Activated T-cell treated with anti-CD3 and anti-CD28 coated beads, Interleukin-2, amount 50 U/mL, for 72 hours (primary cell): ENCODE measurements around the gene DROSHA. TPM values are rescaled to one million over a fixed set of nuclear protein-coding genes. Genes with fewer than 3 reads are reported as not detected.

Experiments
- ATAC-seq, 2 donors: fragments of 150-1000 bp; cut with Tn5 transposase; replicated peaks in 1 of 2; 2 replicates each; pipeline ENCODE4 v1.10.0; 2021; ENCODE audit warnings: moderate library complexity in 2 of 2, mild to moderate bottlenecking in 1 of 2
- DNase-seq, 2 donors: peaks; one replicate each; pipeline ENCODE4 v3.0.0; 2021 to 2022; ENCODE audit warnings: mixed read lengths in 1 of 2
- H3K27ac Mint-ChIP-seq: one replicate; pipeline ENCODE4 v1.8.0; 2022; ENCODE audit warnings: mild to moderate bottlenecking, moderate library complexity, mixed read lengths
- H3K27me3 Mint-ChIP-seq: one replicate; pipeline ENCODE4 v1.8.0; 2022; ENCODE audit warnings: low read depth, mixed read lengths
- H3K36me3 Mint-ChIP-seq, 2 donors: one replicate each; pipeline ENCODE4 v1.8.0; 2022; ENCODE audit warnings: mixed read lengths in 2 of 2, mild to moderate bottlenecking in 1 of 2; ENCODE audit not compliant: insufficient read depth in 2 of 2
- H3K4me1 Mint-ChIP-seq: one replicate; pipeline ENCODE4 v1.8.0; 2022; ENCODE audit warnings: low read depth, mixed read lengths
- H3K4me3 Mint-ChIP-seq, 2 donors: one replicate each; pipeline ENCODE4 v1.8.0; 2022; ENCODE audit warnings: mild to moderate bottlenecking in 2 of 2, mixed read lengths in 2 of 2, moderate library complexity in 2 of 2
- H3K9me3 Mint-ChIP-seq, 2 donors: one replicate each; pipeline ENCODE4 v1.8.0; 2022; ENCODE audit warnings: mixed read lengths in 2 of 2
- total RNA-seq, 2 donors: library from RNA; stranded (reverse); gene quantifications; one replicate each; pipeline ENCODE4 v1.2.3, GENCODE V29; 2022

Gene DROSHA
- total RNA-seq, 2 donors from 2014 or later: 74.5 to 88.3 TPM

GRCh38 chr5:31421806-31422586 lies 109.9 kb downstream of the DROSHA start:
- H3K27me3 Mint-ChIP-seq: no peaks in the 10 kb centered on the region

GRCh38 chr5:31417512-31417911 lies 114.4 kb downstream of the DROSHA start:
- H3K27me3 Mint-ChIP-seq: no peaks in the 10 kb centered on the region
- H3K4me3 Mint-ChIP-seq: no peak overlapping the region
- DNase-seq: no peak
- H3K36me3 Mint-ChIP-seq: peaks cover 2 to 13% of the 10 kb centered on the region in 2 donors
- no peaks in the 10 kb centered on the region for H3K9me3 Mint-ChIP-seq
- no peak for ATAC-seq
- H3K4me1 Mint-ChIP-seq: peaks cover 17% of the 10 kb centered on the region
- H3K27ac Mint-ChIP-seq: no peak overlapping the region

More at GRCh38 chr5:31421806-31422586, 109.9 kb downstream of the DROSHA start:
- H3K27ac Mint-ChIP-seq: no peak overlapping the region
- DNase-seq (no peak), ATAC-seq (no peak)
- H3K4me3 Mint-ChIP-seq: no peak overlapping the region
- H3K9me3 Mint-ChIP-seq: no peaks in the 10 kb centered on the region
- H3K4me1 Mint-ChIP-seq: no peaks in the 10 kb centered on the region
- peaks cover 2 to 19% of the 10 kb centered on the region in 2 donors for H3K36me3 Mint-ChIP-seq

- Mint-ChIP-seq H3K36me3 (peaks cover 2 to 12% of the 10 kb centered on the region in 2 donors), H3K4me1 (peaks cover 18% of the 10 kb centered on the region), H3K4me3 (no peak overlapping the region), H3K27ac (no peak overlapping the region), H3K9me3 (no peaks in the 10 kb centered on the region), H3K27me3 (no peaks in the 10 kb centered on the region)
- DNase-seq (no peak), ATAC-seq (no peak)
Measured at GRCh38 chr5:31416547-31416946, 115.3 kb downstream of the DROSHA start.

- peaks cover 2 to 9% of the 10 kb centered on the region in 2 donors for H3K36me3 Mint-ChIP-seq
- DNase-seq (no peak), ATAC-seq (no peak)
- H3K27me3 Mint-ChIP-seq: no peaks in the 10 kb centered on the region
- H3K4me1 Mint-ChIP-seq: peaks cover 18% of the 10 kb centered on the region
- H3K4me3 Mint-ChIP-seq: no peak overlapping the region
- no peak overlapping the region for H3K27ac Mint-ChIP-seq
- no peaks in the 10 kb centered on the region for H3K9me3 Mint-ChIP-seq
Measured at GRCh38 chr5:31415960-31416359, 115.9 kb downstream of the DROSHA start.

- no peak overlapping the region for H3K27ac Mint-ChIP-seq
- ATAC-seq: no peak
Measured at GRCh38 chr5:31415009-31415923, 116.6 kb downstream of the DROSHA start.

GRCh38 chr5:31413030-31413812 lies 118.7 kb downstream of the DROSHA start:
- no peaks in the 10 kb centered on the region for H3K27me3 Mint-ChIP-seq
- peaks cover 2 to 20% of the 10 kb centered on the region in 2 donors for H3K36me3 Mint-ChIP-seq
- no peaks in the 10 kb centered on the region for H3K9me3 Mint-ChIP-seq
- H3K27ac Mint-ChIP-seq: peak overlapping the region; percentile 69
- DNase-seq (no peak), ATAC-seq (peak; percentile 51 to 52)
- H3K4me3 Mint-ChIP-seq: peak overlapping the region in 1 of 2 donors; percentile 30
- peaks cover 18% of the 10 kb centered on the region for H3K4me1 Mint-ChIP-seq

More at GRCh38 chr5:31415009-31415923, 116.6 kb downstream of the DROSHA start:
- H3K4me1 Mint-ChIP-seq: peaks cover 18% of the 10 kb centered on the region
- H3K4me3 Mint-ChIP-seq: no peak overlapping the region
- peaks cover 2 to 5% of the 10 kb centered on the region in 2 donors for H3K36me3 Mint-ChIP-seq
- no peaks in the 10 kb centered on the region for H3K9me3 Mint-ChIP-seq
- H3K27me3 Mint-ChIP-seq: no peaks in the 10 kb centered on the region
- DNase-seq: no peak

GRCh38 chr5:31412324-31412723 lies 119.6 kb downstream of the DROSHA start:
- Mint-ChIP-seq H3K4me1 (peaks cover 18% of the 10 kb centered on the region), H3K4me3 (no peak overlapping the region), H3K27me3 (no peaks in the 10 kb centered on the region), H3K27ac (peak overlapping the region; percentile 24), H3K9me3 (no peaks in the 10 kb centered on the region), H3K36me3 (peaks cover 2 to 20% of the 10 kb centered on the region in 2 donors)
- ATAC-seq: no peak
- no peak for DNase-seq

GRCh38 chr5:31410089-31410488 lies 121.8 kb downstream of the DROSHA start:
- no peaks in the 10 kb centered on the region for H3K27me3 Mint-ChIP-seq
- peaks cover 2 to 21% of the 10 kb centered on the region in 2 donors for H3K36me3 Mint-ChIP-seq
- DNase-seq (no peak), ATAC-seq (no peak)
- H3K4me1 Mint-ChIP-seq: peaks cover 18% of the 10 kb centered on the region
- no peaks in the 10 kb centered on the region for H3K9me3 Mint-ChIP-seq
- no peak overlapping the region for H3K4me3 Mint-ChIP-seq
- no peak overlapping the region for H3K27ac Mint-ChIP-seq

- Mint-ChIP-seq H3K4me1 (peaks cover 14% of the 10 kb centered on the region), H3K27me3 (no peaks in the 10 kb centered on the region), H3K4me3 (no peak overlapping the region), H3K9me3 (no peaks in the 10 kb centered on the region), H3K27ac (peak overlapping the region; percentile 69), H3K36me3 (peaks cover 2 to 28% of the 10 kb centered on the region in 2 donors)
- DNase-seq (no peak), ATAC-seq (no peak)
Measured at GRCh38 chr5:31408814-31409213, 123.1 kb downstream of the DROSHA start.

- H3K4me1 Mint-ChIP-seq: peaks cover 7% of the 10 kb centered on the region
- no peak for ATAC-seq
- H3K36me3 Mint-ChIP-seq: peaks cover 1 to 28% of the 10 kb centered on the region in 2 donors
- no peak overlapping the region for H3K4me3 Mint-ChIP-seq
- DNase-seq: no peak
- H3K9me3 Mint-ChIP-seq: no peaks in the 10 kb centered on the region
- H3K27me3 Mint-ChIP-seq: no peaks in the 10 kb centered on the region
- peak overlapping the region; percentile 69 for H3K27ac Mint-ChIP-seq
Measured at GRCh38 chr5:31407921-31408693, 123.8 kb downstream of the DROSHA start.

- Mint-ChIP-seq H3K27me3 (no peaks in the 10 kb centered on the region), H3K4me1 (no peaks in the 10 kb centered on the region), H3K27ac (no peak overlapping the region), H3K4me3 (no peak overlapping the region), H3K36me3 (peaks cover 4 to 28% of the 10 kb centered on the region in 2 donors), H3K9me3 (no peaks in the 10 kb centered on the region)
- DNase-seq (no peak), ATAC-seq (no peak)
Measured at GRCh38 chr5:31404325-31404724, 127.6 kb downstream of the DROSHA start.

- Mint-ChIP-seq H3K4me3 (no peak overlapping the region), H3K36me3 (peaks cover 4 to 17% of the 10 kb centered on the region in 2 donors), H3K27ac (peak overlapping the region; percentile 83), H3K9me3 (no peaks in the 10 kb centered on the region), H3K27me3 (no peaks in the 10 kb centered on the region), H3K4me1 (no peaks in the 10 kb centered on the region)
- DNase-seq: no peak
- no peak for ATAC-seq
Measured at GRCh38 chr5:31401691-31402090, 130.2 kb downstream of the DROSHA start.
